Fibroblast of gingiva (primary cell): ENCODE data around the gene C1QTNF8.
A peak's percentile ranks its signal among the peaks of the same experiment; 100 is the strongest.

Source experiments
- DNase-seq: peaks from one replicate; pipeline ENCODE4 v3.0.0-alpha.2; 2011; ENCODE audit warnings: low read depth

C1QTNF8 gene

DNA sequence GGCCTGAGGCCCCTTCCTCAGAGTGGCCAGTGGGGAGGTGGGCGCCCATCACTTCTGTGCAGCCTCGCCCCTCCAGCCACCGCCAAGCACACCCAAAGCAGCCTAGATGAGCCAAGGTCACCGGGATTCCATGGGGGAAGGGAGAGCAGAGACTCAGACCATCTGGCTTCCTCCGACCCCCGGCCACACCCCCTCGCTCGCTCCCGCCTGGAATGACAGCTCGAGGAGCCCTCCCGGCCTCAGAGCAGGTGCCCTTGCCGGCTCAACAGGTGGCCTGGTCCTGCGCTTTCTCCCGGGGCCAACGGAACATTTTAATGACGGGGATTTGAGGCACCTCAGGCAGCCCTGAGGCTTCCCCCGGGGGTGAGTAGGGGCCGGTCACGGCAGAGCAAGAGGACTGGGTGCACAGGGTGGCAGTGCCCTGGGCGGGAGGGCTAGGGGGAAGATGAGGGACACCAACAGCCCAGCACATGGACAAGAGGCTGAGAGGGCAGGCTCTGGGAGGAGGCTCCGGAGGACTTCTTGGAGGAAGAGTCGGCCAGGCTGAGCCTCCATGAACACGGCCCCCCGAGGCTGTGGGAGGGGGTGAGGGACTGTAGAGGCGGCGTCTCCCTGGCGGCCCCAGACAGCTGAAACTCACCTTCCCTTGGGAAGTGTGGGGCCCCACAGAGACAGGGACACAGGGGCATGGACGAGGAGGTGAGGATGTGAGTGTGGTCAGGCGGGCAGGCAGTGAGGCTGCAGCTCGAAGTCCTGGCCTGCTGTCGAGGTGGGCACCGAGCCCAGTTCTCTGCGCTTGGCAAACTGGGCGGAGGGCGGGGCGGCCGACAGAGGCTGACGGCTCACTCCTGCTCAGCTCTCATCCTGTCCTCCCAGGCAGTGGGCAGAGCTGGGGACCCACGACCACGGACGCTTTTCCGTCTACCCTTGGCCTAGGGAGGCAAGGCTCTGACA, 12.5 kb upstream of the C1QTNF8 start:
- DNase-seq = peak; percentile 27

DNA sequence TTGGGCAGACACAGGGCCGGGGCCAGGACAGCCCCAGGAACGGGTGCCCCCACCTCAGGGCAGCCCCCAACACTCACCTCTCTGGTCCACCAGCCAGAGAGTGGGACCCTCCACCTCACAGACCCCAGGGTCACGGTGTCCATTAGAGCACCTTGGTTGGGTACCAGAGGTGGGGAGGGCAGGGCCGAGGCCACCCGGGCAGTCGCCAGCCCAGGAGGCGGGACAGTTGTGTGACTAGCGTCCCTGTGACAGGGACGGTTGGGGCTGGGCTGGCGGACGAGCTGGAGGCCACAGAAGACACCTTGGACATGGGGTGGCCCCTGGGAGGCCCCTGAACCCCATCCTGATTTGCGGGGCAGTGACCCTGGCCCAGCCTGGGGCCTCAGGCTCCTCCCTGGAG, 11.7 kb upstream of the C1QTNF8 start:
- no peak for DNase-seq

DNA sequence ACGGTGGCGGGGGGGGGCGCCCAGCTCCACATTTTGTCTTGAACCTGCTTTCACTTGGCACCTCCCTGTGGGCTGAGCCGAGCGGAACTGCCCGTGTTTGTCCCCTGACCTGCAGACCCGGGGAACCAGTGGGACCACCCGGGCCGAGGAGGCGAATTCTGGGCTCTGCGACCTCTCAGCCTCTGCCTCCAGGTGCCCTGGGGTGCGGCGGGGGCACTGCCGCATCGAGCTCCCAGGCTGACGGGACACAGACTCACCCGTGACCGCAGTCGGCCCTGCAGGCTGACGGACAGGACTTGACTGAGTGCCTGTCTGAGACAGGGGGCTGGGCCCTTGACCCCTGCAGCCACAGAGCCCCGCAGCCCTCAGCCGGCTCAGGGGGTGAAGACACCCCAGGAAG, 11.1 kb upstream of the C1QTNF8 start:
- no peak for DNase-seq

DNA sequence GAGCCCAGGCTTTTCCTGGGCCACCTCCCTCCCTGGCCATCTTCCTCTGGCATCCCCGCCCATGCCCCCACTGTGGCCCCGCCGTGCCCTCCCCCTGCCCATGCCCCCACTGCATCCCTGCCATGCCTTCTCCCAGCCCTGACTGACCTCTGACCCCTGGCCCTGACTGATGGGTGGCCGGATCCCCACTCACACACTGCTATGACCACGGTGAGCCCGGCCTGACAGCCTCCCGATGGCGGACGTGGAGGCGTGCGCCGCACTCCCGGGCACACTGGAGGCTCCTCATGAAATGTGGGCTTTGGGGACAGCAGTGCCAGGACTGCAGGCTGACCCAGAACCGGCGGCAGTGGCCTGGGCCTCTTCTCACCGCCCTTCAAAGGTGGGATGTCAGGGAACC, 10.6 kb upstream of the C1QTNF8 start:
- DNase-seq = no peak

DNA sequence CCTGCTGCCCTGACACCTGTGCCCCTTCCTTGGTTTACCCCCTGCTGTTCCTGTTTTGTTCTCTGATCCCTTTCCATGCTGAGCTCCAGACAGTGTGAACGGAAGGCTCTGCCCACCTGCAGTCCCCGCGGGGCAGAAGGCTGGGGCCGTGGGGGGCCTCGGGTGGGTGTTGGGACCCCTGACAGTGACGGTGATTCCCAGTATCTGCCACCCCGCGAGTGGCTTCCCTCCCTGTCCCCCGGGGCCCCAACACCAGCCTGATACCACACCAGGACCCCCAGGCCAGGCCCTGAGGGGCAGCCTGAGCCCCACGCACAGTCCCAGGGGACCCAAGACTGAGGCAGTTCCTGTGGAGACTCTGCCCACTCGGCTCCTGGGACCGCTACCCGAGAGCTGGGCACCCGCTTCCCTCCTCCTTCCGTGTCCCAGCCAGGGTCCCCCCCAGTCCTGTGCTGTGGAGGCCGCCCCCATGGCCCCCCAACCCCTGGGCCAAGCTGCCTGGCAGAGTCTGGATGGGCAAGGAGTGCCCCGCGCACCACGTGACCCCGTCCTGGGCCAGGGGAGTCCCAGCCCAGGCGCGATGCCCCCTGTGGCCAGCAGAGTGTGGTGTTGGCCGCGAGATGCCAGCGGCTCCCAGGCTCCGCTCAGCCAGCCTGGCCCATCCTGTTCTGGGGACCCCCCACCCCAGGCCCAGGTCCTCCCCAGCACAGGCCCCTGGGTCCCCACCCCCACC, 10.0 kb upstream of the C1QTNF8 start:
- peak; percentile 16 for DNase-seq

DNA sequence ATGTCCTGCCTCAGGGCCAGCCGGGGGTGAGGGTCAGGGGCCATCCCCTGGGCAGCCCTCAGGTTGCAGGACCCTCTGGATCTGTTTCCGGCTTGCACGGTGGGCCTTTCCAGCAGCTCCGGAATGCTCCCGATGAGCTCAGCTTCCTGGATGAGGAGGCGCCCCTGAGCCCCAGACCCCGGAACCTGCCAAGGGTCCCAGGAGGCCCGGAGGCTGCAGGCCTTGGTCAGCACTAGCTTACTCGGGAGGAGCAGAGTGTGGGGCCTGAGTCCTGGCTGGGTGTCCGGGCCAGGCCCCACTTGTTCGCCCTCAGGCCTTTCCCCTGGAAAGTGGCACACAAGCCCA, 7.6 kb upstream of the C1QTNF8 start:
- DNase-seq = no peak

DNA sequence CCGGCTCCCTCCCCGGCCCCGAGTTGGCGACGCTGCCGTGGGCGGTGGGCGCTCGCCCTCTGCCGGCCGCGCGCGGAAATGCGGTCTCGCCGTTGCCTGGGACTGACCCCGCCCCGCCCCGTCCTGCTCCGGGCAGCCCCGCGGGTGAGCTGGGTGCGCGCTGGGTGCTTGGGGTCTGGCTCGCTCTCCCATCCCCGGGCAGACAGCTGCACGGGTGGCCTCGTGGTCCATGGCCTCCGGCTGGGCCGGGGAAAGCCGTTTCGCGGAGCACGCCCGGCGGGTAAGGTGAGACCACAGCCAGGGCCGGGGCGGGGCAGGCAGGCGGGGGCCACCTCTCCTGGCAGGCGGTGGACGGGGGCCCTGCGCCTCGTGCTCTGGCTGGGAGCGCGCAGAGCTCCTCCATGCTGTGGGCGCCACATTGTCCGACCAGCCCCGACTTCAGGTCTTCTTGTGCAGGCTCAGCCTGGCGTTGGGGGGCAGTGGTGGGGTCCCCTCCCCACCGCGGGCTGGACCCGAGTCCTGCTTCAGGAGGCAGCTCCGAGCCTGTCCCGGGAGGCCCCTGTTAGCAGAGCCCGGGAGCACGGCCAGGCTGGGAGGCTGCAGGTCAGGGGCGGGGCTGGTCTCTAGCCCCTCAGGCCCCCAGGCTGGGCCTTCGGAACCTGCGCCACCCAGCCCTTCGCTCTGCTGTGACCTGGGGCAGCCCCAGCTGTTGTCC, 7.0 kb upstream of the C1QTNF8 start:
- no peak for DNase-seq

DNA sequence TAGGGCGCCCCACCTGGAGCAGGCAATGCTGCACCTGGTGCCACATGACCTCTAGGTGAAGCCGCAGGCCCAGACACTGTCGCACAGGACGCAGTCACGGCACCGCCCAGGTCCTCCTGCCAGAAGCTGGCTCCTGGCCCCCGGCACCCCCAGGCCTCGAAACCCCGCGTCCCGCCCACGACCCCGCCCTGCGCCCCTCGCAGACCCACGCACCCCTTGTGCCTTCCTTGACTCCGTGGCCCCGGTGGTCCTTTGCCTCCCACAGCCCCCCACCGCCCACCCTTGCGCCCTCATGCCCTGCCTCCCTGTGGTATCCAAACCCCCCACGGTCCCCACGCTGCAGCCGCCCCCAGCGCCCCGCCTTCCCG, 6.3 kb upstream of the C1QTNF8 start:
- no peak for DNase-seq

DNA sequence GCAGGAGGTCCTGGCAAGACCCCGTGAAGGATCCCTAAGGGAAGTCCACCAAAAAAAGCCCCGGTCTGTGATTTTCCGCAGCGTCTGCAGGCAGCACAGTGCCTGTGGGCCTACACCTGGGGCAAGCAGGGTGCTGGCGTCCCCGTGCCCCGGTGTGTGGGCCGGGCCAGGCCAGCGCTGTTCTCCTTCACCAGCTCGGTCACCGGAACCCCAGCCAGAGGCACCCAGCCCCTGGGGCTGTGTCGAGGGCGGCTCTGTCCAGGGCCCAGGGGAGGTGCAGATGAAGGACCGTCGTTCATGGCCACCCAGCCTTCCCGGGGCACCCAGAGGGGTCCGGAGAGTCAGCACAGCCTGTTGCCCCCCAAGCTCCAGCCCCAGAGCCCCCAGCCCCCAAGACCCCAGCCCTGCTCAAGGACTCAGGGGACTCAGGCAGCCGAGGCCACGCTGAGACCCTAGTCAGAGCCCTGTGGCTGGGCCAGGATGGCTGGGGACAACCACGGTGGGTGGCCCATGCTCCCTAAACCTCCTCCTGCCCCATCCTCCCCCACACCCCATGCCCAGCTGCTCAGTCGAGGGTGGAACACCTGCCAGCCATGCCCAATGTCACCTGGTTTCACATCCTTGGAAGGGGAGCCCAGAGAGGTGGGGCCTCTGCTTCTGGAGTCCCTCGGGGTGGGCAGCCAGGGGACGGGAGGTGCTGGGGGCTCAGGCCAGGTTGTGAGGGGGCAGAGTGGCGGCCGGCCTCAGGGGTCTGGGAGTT, 5.7 kb upstream of the C1QTNF8 start:
- no peak for DNase-seq

DNA sequence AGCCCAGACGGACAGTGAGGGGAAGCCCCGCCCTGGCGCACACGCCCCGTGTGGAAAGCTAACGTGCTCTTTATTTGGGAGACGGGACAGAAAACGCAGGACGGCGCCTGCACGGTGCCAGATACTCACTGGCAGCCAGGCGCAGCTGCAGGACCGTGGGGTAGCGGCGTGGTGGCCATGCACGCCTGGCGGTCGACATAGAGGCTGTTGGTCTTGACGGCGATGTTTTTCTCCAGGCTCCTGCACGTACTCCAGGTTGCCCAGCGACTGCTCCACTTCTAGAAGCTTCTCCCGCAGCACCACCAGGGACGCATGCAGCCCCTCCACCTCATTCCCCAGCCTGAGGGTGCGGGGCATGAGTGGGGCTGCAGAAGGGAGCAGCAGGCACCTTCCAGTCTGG, 5.1 kb upstream of the C1QTNF8 start:
- DNase-seq = no peak

DNA sequence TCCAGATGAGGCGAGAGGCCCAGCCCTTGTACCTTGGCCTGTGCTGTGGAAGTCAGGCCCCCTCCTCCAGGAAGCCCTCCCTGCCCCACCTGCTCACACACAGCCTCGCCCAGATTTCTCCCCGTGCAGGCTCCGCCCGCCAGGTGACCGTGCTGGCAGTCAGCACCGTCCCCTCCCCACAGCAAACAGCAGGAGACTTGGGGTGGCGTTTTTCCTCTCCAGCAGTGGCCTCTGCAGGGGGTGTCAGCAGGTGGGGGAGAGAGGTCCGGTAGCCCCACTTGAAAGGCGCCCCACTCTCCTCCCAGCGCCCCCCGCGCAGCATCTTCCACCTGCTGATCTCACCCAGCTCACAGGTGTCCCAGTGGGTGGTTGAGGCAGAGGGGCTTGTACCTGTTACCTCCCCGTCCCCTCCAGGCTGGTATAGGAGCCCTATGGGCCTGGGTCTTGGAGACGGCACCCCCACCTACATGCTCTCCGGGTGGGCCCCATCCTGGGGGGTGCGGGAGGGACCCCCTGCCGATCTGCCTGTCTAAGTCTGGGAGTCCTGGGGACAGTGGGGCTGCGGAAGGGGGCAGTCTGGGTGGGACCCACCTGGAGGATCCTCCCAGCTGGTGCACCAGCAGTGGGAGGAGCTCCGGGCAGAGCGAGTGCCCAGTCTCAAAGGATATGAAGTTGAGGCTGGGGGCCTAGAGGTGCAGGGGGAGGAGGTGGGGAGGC, 4.2 kb upstream of the C1QTNF8 start:
- no peak for DNase-seq

DNA sequence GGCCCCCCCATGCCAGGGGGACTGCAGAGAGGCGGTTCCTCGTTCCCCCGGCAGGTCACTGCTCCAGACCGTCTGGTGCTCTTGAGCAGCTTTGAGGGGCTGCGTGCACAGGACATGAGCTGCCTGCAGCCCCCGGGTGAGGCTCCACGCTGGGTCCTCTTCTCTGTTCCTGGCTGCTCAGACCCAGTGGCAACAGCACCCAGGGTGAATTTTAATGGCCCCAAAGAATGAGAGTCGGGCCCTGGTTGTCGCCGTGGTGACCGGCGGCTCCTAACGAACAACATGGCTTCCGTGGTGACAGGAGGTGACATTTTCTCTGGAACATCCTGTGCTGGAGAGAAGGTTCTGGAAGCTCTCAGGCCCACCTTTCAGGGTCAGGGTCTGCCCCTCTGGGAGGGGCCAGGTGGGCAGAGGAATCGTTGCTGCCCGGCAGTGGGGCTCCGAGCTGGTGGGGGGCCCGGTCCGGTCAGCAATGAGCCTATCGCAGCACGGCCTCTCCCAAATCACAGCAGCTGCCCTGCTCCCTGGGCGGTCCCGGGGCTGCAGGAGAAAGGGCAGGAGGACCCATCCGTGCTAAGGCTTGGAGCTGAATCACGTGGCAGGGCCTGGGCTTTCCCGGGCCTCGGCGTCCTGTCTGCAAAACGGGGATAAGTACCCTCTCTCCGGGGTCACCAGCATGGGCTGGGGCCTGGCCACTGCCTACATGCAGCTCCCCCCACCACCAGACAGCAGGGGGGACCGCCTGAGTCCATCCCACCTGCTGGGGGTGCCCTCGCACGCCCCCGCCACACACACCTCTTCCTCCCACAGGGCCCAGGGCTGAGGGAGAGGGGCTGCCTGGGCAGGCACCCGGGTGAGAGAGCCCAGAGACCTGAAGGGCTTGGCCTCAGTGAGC, 3.4 kb upstream of the C1QTNF8 start:
- DNase-seq = no peak

DNA sequence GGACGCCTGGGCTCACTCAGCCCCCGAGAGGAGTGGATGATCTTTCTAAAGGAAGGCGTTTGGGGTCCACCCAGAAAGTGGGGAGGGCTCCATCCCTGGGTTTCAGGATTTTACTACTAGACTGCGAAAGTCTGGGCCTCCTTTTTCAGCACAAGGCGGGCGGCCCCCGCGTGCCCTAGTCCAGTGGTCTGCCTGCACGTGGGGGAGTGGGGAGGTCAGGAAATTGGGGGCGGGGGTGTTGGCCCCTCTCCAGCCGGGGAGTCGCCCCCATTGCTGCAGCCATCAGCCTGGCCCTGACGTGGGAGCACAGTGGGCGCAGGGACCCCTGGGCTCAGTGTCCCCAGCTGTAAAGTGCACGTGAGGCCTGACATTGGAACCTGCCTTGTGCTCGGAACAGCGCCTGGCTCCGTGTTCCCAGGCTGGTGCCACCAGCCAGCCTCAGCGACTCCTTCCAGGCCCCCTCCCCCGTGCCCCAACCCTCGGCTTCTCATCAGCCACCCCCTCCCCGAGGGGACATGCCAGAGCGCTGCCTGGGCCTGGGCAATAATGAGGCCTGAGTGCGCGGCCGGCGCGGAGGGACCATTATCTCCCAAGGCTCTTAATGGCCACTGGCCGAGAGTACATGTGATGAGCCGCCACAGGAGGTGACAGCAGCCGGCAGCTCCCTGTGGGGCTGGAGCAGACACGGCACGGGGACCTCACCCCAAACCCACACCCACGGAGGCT, 2.4 kb upstream of the C1QTNF8 start:
- DNase-seq = no peak

DNA sequence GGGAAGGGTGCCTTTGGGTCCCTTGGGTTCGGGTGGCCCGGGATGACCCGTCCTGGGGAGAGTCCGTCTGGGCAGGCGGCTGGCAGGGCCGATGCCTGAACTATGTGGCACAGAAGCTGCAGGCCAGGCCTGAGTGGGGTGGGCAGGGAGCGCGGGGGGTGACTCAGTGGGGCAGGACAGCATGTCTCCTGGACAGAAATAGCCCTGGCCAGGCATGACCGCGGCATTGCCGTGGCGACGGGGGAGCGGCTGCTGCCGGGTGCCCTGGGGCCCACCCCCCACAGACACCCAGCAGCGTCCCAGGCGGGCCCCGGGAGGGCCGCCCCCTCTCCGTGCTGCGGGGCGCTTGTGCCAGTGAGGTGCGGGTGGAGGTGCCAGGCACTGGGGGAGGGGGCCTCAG, 1.8 kb upstream of the C1QTNF8 start:
- no peak for DNase-seq

DNA sequence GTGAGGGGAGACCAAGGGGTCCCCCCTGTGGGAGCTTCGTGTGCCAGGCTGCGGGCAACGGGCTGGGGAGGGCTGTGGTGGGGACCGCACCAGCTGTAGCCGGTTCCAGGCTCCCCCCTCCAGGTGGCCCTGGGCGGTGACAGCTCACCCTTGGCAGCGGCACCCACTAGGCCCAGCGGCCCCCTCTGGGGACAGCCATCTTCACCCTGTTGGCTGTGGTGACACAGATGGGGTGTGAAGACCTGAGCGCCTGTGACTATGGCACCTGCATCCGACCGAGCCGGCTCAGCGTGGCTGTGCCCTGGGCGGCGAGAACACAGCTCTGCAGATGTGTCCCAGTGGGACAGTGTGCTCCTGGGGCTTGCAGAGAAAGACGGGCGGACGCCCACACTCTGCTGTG, 1.1 kb upstream of the C1QTNF8 start:
- no peak for DNase-seq

DNA sequence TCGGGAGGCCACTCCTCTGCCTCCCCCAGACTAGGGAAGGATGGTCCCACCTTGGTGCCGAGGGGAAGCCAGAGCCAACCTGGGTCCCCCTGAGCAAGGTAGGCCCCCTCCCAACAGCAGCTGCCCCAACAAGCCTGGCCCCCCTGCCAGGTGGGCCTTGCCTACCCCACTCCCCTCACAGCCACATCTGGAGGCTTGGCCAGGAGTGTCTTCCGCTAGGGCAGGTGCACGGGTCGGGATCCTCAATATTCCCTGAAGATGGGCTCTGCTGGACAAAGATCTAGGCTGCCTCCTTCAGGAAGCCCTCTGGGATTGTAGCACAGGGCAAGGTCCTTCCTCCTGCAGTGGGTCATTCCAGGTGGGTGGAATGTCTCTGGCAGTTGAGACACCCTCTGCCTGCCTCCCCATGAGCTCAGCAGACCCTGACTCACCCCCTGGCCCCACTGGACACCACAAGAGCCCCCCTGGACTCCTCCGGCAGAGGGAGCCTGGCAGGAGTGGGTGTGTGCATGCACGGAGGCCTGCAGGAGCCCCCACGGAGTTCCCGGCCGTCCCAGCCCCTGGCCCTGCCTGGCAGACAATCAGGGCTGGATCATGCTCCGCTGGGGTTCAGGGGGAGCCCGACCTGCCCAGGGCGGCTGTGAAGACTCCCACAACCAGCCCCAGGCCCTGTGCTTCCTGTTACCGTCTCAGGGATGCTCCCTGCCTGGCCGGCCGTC, 435 bp downstream of the C1QTNF8 start:
- DNase-seq = no peak

DNA sequence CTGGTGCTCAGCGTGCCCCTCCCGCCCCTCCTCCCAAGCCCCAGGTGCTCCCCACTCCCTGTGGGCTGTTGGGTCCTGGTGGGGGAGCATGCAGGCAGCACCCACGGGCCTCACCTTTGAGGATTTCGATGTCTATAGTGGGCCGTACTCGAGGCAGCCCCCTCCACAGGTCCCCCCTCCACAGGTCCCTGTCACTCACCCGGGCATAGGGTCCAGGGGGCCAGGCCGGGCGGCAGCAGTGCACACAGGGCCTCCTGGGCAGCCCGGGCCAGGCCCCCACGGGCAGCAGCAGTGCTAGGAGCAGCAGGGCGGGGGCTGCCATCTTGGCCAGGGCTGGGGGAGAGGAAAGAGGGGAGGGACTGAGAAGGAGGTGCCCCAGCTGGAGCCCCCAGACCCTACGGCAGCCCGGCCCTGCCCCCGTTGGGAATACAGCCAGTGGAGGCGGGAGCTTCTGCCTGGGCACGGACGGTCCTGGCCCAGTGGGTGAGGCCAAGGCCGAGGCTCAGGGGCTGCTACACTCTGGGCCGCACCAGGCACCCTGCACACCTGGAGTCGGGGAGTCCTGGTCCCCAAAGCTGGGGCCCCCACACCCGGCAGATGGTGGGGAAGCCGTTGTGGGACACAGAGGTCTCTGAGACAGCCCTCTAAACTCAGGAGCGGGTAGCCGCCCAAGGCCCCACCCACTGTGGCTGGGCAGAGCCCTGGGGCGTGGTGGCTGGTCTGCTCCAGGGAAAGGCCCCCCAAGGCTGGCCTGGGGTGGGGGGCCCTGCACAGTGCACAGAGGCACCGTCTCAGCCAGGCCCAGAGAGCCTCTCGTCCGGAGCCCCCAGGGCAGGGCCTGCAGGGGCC, 1.2 kb downstream of the C1QTNF8 start:
- DNase-seq = no peak

DNA sequence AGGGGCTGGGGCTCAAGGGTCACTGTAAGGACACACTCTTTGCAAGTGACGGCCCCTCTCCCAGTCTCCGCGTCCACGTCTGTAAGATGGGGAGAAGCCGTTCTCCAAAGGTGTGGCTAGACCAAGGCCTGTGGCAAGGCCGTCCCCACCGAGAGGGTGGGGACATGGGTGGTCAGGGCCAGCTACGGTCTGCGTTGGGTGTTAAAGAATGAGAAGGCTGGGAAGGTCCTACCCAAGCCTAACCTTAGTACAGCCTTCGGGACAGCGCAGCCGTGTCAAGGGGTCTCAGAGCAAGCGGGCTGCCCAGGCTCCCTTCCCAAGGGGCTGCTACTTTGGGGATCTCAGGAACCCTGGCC, 1.9 kb downstream of the C1QTNF8 start:
- no peak for DNase-seq
